Lower lobe of right lung (tissue), 2 donors: Measurements from ENCODE around the gene ITPK1. TPM values are rescaled to one million over a fixed set of nuclear protein-coding genes. Genes with fewer than 3 reads are reported as not detected.

Experiments used
- ATAC-seq, 2 donors: fragments of 200-7000 bp; cut with Tn5 transposase; one replicate each; pipeline ENCODE4 v1.9.1; 2020 to 2022; ENCODE audit warnings: mild to moderate bottlenecking in 2 of 2, moderate library complexity in 2 of 2
- DNase-seq: peaks from one replicate; pipeline ENCODE4 v3.0.0-alpha.2; 2020
- H3K27ac ChIP-seq: fragments of 200-600 bp; one replicate; pipeline ENCODE4 v1.8.0; 2022
- H3K27me3 ChIP-seq: fragments of 200-600 bp; one replicate; pipeline ENCODE4 v1.8.0; 2022; ENCODE audit warnings: low read depth
- H3K36me3 ChIP-seq: fragments of 200-600 bp; one replicate; pipeline ENCODE4 v1.8.0; 2022; ENCODE audit warnings: mild to moderate bottlenecking
- H3K4me1 ChIP-seq: fragments of 200-600 bp; one replicate; pipeline ENCODE4 v1.8.0; 2022
- H3K4me3 ChIP-seq: fragments of 200-600 bp; one replicate; pipeline ENCODE4 v1.8.0; 2022; ENCODE audit warnings: mild to moderate bottlenecking
- H3K9me3 ChIP-seq: fragments of 200-600 bp; one replicate; pipeline ENCODE4 v1.8.0; 2022
- intact Hi-C: fragments of 100-400 bp; cut with DNase I; formaldehyde crosslinking; loops from one replicate; pipeline ENCODE4 v1.11.0; 2022
- total RNA-seq: library from RNA; stranded (reverse); fragmentation: NEBNext Ultra II Directional; extraction: Animal tissue kit (Norgen Biotek cat#: 25700); gene quantifications from one replicate; pipeline ENCODE4 v1.2.1, GENCODE V29; 2021
- TF ChIP-seq, protein P1 (sequence below): fragments of 200-600 bp; IDR thresholded peaks from one replicate; pipeline ENCODE4 v1.8.0; 2022; ENCODE audit warnings: antibody characterized with exemption, mild to moderate bottlenecking
- donor health status: DM: no; HTN: yes; CAD: no; lungs with severe emphysema.

ITPK1 gene
- total RNA-seq, 1 donor from 2014 or later: 129 TPM

DNA sequence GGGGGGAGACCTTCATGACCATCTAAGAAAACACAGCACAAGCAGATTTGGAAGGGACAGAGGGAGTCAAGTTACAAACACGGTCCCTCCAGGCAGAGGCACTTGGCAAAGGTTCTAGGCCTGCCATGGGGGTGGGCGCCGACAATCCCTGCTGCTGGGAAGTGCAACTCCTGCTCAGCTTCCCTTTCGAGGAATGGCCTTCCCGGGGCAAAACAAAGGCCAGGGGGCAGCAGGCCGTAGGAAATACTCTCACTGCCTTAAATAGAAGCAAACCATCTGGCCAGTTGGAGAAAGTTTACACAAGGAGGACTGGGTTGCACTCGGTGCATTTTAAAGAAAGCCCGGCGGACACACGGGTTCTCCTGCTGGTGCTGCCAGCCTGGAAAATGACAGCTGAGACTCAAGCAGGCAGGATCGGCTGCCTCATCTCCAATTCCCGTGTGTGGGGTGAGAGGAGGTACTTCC is 65.8 kb downstream of the ITPK1 start:
- TF ChIP-seq, protein P1, sequence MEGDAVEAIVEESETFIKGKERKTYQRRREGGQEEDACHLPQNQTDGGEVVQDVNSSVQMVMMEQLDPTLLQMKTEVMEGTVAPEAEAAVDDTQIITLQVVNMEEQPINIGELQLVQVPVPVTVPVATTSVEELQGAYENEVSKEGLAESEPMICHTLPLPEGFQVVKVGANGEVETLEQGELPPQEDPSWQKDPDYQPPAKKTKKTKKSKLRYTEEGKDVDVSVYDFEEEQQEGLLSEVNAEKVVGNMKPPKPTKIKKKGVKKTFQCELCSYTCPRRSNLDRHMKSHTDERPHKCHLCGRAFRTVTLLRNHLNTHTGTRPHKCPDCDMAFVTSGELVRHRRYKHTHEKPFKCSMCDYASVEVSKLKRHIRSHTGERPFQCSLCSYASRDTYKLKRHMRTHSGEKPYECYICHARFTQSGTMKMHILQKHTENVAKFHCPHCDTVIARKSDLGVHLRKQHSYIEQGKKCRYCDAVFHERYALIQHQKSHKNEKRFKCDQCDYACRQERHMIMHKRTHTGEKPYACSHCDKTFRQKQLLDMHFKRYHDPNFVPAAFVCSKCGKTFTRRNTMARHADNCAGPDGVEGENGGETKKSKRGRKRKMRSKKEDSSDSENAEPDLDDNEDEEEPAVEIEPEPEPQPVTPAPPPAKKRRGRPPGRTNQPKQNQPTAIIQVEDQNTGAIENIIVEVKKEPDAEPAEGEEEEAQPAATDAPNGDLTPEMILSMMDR: no peak
- Histone ChIP-seq H3K4me3 (no peak overlapping the region), H3K36me3 (no peaks in the 10 kb centered on the region), H3K27me3 (no peaks in the 10 kb centered on the region), H3K4me1 (peaks cover 33% of the 10 kb centered on the region), H3K27ac (no peak overlapping the region), H3K9me3 (no peaks in the 10 kb centered on the region)
- DNase-seq (no peak), ATAC-seq (no peak)
- intact Hi-C loops: no loop called here

DNA sequence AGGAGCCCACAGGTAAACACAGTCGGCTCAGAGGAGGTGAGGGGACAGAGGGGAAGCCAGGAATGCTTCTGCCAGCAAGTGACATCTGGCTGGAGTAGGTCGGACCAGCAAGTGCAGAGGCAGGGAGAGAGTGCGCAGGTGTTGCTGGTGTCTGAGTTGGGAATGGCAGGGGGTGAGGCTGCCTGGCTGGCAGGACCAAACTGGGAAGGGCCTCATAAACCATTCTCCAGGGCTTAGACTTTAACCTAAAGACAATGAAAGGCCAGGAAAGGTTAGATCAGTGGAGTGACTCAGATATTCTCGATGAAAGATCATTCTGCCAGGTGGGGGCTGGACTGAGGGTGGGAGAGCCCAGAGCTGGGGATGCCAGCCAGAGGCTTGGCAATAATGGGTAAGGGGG is 66.4 kb downstream of the ITPK1 start:
- Histone ChIP-seq H3K4me3 (no peak overlapping the region), H3K27ac (no peak overlapping the region), H3K4me1 (peaks cover 39% of the 10 kb centered on the region), H3K36me3 (no peaks in the 10 kb centered on the region), H3K27me3 (no peaks in the 10 kb centered on the region), H3K9me3 (no peaks in the 10 kb centered on the region)
- intact Hi-C loops: no loop called here
- ATAC-seq: peak in 1 of 2 donors; percentile 38
- no peak for DNase-seq
- TF ChIP-seq, protein P1: no peak

DNA sequence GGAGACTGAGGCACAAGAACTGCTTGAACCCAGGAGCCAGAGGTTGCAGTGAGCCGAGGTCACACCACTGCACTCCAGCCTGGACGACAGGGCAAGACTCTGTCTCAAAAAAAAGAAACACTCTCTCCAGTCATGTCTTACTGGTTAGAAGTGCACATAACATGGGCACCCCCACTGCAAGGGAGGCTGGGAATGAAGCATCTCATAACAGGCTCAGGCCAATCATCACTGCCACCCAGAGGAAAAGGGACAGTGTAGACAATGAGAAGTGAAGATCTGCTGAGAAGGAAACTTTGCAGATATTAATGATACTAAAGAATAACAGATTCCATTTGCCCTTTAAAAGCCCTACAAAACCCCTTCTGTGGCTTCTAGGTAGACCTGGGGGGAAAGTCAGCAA is 66.9 kb downstream of the ITPK1 start:
- Histone ChIP-seq H3K27ac (no peak overlapping the region), H3K4me1 (peaks cover 44% of the 10 kb centered on the region)

DNA sequence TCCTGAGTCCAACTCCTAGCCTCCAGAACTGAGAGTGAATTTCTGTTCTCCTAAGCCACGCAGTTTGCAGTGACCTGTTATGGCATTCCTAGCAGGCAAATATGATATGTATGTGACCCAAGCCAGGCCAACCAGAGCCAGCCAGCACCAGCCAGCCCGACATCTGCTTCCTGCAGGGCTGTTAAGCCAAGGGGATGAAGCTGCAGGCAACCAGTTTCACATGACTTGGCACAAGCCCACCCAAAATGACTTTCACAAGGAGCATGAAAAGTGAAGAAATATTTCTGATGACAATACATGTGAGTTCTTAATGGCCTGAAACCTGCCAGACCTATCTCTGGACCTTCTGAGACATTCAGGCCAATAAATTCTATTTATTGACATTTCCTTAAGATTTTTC is 68.1 kb downstream of the ITPK1 start:
- TF ChIP-seq, protein P1: no peak
- DNase-seq: no peak
- no peaks in the 10 kb centered on the region for H3K9me3 ChIP-seq
- no peaks in the 10 kb centered on the region for H3K36me3 ChIP-seq
- peaks cover 56% of the 10 kb centered on the region for H3K4me1 ChIP-seq
- no peak overlapping the region for H3K27ac ChIP-seq
- intact Hi-C loops: no loop called here
- H3K4me3 ChIP-seq: no peak overlapping the region
- H3K27me3 ChIP-seq: no peaks in the 10 kb centered on the region
- ATAC-seq: no peak

More for the DNA sequence above, 66.9 kb downstream of the ITPK1 start:
- TF ChIP-seq, protein P1: no peak
- ATAC-seq (no peak), DNase-seq (no peak)
- Histone ChIP-seq H3K4me3 (no peak overlapping the region), H3K36me3 (no peaks in the 10 kb centered on the region), H3K9me3 (no peaks in the 10 kb centered on the region), H3K27me3 (no peaks in the 10 kb centered on the region)
- intact Hi-C loops: no loop called here

DNA sequence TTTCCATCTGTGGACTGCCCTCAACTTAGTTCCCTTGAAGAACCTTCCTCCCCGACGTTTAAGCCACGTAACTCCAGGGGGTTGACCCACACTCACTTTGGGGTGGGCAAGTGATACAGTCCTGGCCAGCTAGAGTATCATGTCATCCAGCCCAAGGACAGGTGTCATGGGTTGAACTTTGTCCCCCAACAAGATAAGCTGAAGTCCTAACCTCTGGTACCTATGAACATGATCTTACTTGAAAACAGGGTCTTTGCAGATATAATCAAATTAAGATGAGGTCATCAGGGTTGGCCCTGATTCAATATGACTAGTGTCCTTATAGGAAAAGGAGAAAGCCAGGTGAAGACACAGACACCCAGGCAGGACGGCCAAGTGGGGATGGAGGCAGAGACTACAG is 68.6 kb downstream of the ITPK1 start:
- ATAC-seq (no peak), DNase-seq (no peak)
- Histone ChIP-seq H3K27me3 (no peaks in the 10 kb centered on the region), H3K4me3 (no peak overlapping the region), H3K4me1 (peaks cover 61% of the 10 kb centered on the region), H3K9me3 (no peaks in the 10 kb centered on the region), H3K36me3 (no peaks in the 10 kb centered on the region), H3K27ac (no peak overlapping the region)
- TF ChIP-seq, protein P1: no peak
- intact Hi-C loops: no loop called here

DNA sequence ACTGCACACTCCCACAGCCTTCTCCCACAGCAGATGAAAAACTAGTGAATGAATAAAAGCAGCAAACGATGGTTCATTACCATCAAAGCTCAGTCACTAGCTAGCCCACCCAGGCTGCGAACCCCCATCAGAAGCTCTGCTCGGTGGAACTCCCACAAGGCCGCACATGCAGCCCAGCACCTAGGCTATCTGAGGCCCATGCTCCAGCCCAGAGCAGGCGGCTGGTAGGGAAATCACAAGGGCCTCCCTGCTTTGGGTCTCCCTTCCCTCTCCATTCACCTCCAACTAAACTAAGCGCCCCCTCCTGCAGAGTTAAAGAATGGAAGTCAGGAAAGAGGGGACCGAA is 69.0 kb downstream of the ITPK1 start:
- Histone ChIP-seq H3K4me3 (no peak overlapping the region), H3K9me3 (no peaks in the 10 kb centered on the region), H3K4me1 (peaks cover 66% of the 10 kb centered on the region), H3K27ac (no peak overlapping the region), H3K36me3 (no peaks in the 10 kb centered on the region), H3K27me3 (no peaks in the 10 kb centered on the region)
- no peak for DNase-seq
- TF ChIP-seq, protein P1: no peak
- no peak for ATAC-seq
- intact Hi-C loops: no loop called here
